ENCODE results near the gene SLC26A11. TPM values are rescaled to one million over a fixed set of nuclear protein-coding genes. Genes with fewer than 3 reads are reported as not detected.

Gene SLC26A11
- total RNA-seq, 4 donors from 2014 or later: 13.2 to 24.7 (median 17.0) TPM

DNA sequence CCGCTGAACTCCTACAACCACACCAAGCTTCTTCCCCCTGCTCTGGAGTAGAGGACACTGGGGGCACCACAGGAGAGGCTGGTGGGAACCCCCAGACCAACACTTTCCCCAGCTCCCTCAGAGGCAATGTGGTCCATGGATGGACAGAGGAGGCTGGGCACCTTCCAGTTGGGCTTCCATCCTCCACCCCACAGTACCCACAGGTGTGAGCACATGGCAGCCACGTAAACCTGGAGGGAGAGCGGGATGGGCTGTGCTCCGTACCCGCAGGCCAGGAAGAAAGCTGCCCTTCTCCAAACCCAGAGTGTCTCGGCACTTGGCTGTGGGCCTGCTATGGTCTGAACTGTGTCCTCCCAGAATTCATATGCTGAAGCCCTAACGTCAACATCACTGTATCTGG is 1.8 kb upstream of the SLC26A11 start:
- Histone ChIP-seq H3K9me3 (no peaks in the 10 kb centered on the region), H3K36me3 (no peaks in the 10 kb centered on the region), H3K4me3 (no peak overlapping the region), H3K27me3 (no peaks in the 10 kb centered on the region), H3K27ac (no peak overlapping the region), H3K4me1 (peaks cover 3 to 27% (median 20%) of the 10 kb centered on the region in 4 donors)
- intact Hi-C loops (cut with DNase I; ENCODE audit: low total_unique reads) (no loop called here), in situ Hi-C loops (cut with MboI; ENCODE audit: low pct_ligation_motif_present in 1 of 4, low pct_unique_long_range_greater_than_20kb in 1 of 4, low sequenced_read_pairs in 3 of 4) (no loop called here)
- WGBS, 2 donors (ENCODE audit: low coverage in 1 of 2): 96% methylated on average over 7 of the region's 7 CpGs; no CpG with 5 or more reads in 1 of the 2 donors
- TF ChIP-seq POLR2AphosphoS5 (IDR thresholded peaks at IDR 0.05) (no peak), EP300 (IDR thresholded peaks at IDR 0.05; ENCODE audit: low read depth) (no peak), POLR2A (IDR thresholded peaks at IDR 0.05) (no peak)
- TF ChIP-seq, protein P1, sequence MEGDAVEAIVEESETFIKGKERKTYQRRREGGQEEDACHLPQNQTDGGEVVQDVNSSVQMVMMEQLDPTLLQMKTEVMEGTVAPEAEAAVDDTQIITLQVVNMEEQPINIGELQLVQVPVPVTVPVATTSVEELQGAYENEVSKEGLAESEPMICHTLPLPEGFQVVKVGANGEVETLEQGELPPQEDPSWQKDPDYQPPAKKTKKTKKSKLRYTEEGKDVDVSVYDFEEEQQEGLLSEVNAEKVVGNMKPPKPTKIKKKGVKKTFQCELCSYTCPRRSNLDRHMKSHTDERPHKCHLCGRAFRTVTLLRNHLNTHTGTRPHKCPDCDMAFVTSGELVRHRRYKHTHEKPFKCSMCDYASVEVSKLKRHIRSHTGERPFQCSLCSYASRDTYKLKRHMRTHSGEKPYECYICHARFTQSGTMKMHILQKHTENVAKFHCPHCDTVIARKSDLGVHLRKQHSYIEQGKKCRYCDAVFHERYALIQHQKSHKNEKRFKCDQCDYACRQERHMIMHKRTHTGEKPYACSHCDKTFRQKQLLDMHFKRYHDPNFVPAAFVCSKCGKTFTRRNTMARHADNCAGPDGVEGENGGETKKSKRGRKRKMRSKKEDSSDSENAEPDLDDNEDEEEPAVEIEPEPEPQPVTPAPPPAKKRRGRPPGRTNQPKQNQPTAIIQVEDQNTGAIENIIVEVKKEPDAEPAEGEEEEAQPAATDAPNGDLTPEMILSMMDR (IDR thresholded peaks at IDR 0.05): no peak
- DNase-seq: no peak

DNA sequence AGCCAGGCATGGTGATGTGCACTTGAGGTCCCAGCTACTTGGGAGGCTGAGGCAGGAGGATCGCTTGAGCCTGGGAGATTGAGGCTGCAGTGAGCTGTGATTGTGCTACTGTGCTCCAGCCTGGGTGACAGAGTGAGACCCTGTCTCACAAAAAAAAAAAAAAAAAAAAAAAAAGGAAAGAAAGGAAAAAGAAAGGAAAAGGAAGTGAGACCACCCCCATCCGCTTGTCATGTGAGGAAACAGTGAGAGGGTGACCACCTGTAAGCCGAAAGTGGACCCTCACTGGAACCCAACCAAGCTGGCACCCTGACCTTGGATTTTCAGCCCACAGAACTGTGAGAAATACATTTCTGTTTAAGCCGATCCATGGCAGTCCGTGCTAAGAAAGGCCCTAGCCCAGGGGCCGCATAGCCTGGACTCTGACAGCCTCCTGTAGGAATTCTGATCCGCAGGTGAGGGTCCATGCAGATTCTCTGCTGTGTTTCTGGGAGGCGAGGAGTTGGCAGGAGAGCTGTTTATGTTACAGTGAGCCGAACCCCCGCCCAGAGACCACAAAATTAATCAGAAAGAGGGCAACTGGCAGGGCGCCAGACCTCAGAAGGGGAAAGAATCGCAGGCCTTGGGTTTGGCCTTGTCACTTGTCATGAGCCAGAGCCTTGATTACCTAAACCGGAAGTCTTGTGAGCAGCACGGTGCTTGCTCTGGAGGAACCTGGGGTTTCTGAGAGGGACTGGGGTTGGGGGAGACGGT is 1.0 kb upstream of the SLC26A11 start:
- 0 to 30% methylated on average over 2 to 15 of the region's 15 CpGs for WGBS, 2 donors (ENCODE audit: low coverage in 1 of 2)
- H3K27me3 ChIP-seq: no peaks in the 10 kb centered on the region
- in situ Hi-C loops (cut with MboI; ENCODE audit: low pct_ligation_motif_present in 1 of 4, low pct_unique_long_range_greater_than_20kb in 1 of 4, low sequenced_read_pairs in 3 of 4): no loop called here
- TF ChIP-seq EP300 (IDR thresholded peaks at IDR 0.05; ENCODE audit: low read depth): no peak
- TF ChIP-seq POLR2AphosphoS5 (IDR thresholded peaks at IDR 0.05): peak in 2 of 3 donors; percentile 18 to 32
- TF ChIP-seq, protein P1 (IDR thresholded peaks at IDR 0.05): no peak
- no peaks in the 10 kb centered on the region for H3K36me3 ChIP-seq
- H3K4me3 ChIP-seq: peak overlapping the region in 3 of 4 donors; percentile 88 to 94 (median 88)
- peak; percentile 87 for DNase-seq
- peaks cover 3 to 27% (median 20%) of the 10 kb centered on the region in 4 donors for H3K4me1 ChIP-seq
- intact Hi-C loops (cut with DNase I; ENCODE audit: low total_unique reads): no loop called here
- H3K9me3 ChIP-seq: no peaks in the 10 kb centered on the region
- H3K27ac ChIP-seq: peak overlapping the region; percentile 87 to 91 (median 88)

DNA sequence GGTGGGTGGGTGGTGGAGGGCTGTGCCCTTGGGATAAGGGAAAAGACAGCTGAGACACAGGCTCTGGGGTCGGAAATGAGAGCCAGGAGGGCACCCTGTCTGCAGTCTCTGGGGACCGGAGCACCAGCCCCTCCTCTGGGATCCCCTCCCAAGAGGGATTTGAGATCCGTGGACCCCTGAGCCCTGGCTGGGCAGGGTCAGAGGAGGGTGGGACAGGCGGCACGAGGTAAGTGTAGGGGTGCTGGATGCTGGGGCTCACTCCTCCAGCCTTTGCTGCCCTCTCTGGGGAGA is 519 bp upstream of the SLC26A11 start:
- H3K27me3 ChIP-seq: no peaks in the 10 kb centered on the region
- H3K27ac ChIP-seq: peak overlapping the region; percentile 87 to 91 (median 88)
- H3K4me1 ChIP-seq: peaks cover 3 to 27% (median 20%) of the 10 kb centered on the region in 4 donors
- H3K36me3 ChIP-seq: no peaks in the 10 kb centered on the region
- in situ Hi-C loops (cut with MboI; ENCODE audit: low pct_ligation_motif_present in 1 of 4, low pct_unique_long_range_greater_than_20kb in 1 of 4, low sequenced_read_pairs in 3 of 4): no loop called here
- WGBS, 2 donors (ENCODE audit: low coverage in 1 of 2): 0% methylated on average over 2 to 5 of the region's 5 CpGs
- intact Hi-C loops (cut with DNase I; ENCODE audit: low total_unique reads): no loop called here
- no peak for TF ChIP-seq POLR2A (IDR thresholded peaks at IDR 0.05)
- TF ChIP-seq, protein P1 (IDR thresholded peaks at IDR 0.05): no peak
- no peak for TF ChIP-seq EP300 (IDR thresholded peaks at IDR 0.05; ENCODE audit: low read depth)
- TF ChIP-seq POLR2AphosphoS5 (IDR thresholded peaks at IDR 0.05): no peak
- peak overlapping the region; percentile 82 to 94 (median 88) for H3K4me3 ChIP-seq
- H3K9me3 ChIP-seq: no peaks in the 10 kb centered on the region
- DNase-seq: no peak

DNA sequence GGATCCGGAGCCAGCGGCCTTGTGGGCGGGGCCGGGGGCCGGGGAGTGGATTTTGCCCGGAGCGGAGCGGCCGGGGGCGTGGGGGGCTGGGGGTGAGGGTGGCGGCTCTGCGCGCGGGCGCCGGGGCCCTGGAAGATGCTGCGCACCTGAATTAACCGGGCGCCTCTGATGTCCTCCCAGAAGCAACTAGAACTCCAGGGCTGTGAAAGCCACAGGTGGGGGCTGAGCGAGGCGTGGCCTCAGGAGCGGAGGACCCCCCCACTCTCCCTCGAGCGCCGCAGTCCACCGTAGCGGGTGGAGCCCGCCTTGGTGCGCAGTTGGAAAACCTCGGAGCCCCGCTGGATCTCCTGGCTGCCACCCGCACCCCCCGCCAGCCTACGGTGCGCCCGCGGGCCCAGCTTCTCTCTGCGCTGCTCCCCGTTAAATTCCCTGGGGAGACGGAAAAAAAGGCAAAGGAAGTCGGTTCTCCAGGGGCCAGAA is 549 bp downstream of the SLC26A11 start:
- in situ Hi-C loops (cut with MboI; ENCODE audit: low pct_ligation_motif_present in 1 of 4, low pct_unique_long_range_greater_than_20kb in 1 of 4, low sequenced_read_pairs in 3 of 4) (no loop called here), intact Hi-C loops (cut with DNase I; ENCODE audit: low total_unique reads) (no loop called here)
- peak overlapping the region; percentile 82 to 94 (median 88) for H3K4me3 ChIP-seq
- peak; percentile 23 for DNase-seq
- peaks cover 3 to 27% (median 20%) of the 10 kb centered on the region in 4 donors for H3K4me1 ChIP-seq
- 21% methylated on average over 3 of the region's 41 CpGs; no CpG with 5 or more reads in 1 of the 2 donors for WGBS, 2 donors (ENCODE audit: low coverage in 1 of 2)
- no peak for TF ChIP-seq EP300 (IDR thresholded peaks at IDR 0.05; ENCODE audit: low read depth)
- TF ChIP-seq POLR2AphosphoS5 (IDR thresholded peaks at IDR 0.05): no peak
- TF ChIP-seq POLR2A (IDR thresholded peaks at IDR 0.05): no peak
- TF ChIP-seq, protein P1 (IDR thresholded peaks at IDR 0.05): no peak
- H3K27ac ChIP-seq: peak overlapping the region; percentile 87 to 91 (median 88)
- H3K9me3 ChIP-seq: no peaks in the 10 kb centered on the region
- no peaks in the 10 kb centered on the region for H3K27me3 ChIP-seq
- no peaks in the 10 kb centered on the region for H3K36me3 ChIP-seq

All from transverse colon (tissue), 4 donors.